A549 treated with ZK216348 at 1 μM for 4 hours (cell line): ENCODE data around the gene IFT172. TPM values are rescaled to one million over a fixed set of nuclear protein-coding genes. Genes with fewer than 3 reads are reported as not detected.

Experiments
- total RNA-seq: library from RNA; stranded (reverse); fragments of 200-300 nt; extraction: Qiagen RNA extraction; gene quantifications from 5 replicates; pipeline ENCODE4 v1.2.3, GENCODE V29; 2022; ENCODE audit warnings: low read depth

IFT172 gene
- 6.6 to 12.6 TPM (median 8.8 TPM) in 5 replicates for total RNA-seq

GRCh38 chr2:27489498-27490397, at the start of gene IFT172:
Gene IFT172, minus strand, starts transcription at chr2:27489743. Its CDS starts 90 bp downstream, at chr2:27489653.

GRCh38 chr2:27496357-27497287, 7.1 kb upstream of the IFT172 start, which contains the start of gene GCKR:
Gene GCKR, plus strand, starts transcription at chr2:27496839. Its CDS starts 66 bp downstream, at chr2:27496905.

GRCh38 chr2:27494944-27495554, 5.5 kb upstream of the IFT172 start, which contains the start of gene FNDC4:
Gene FNDC4, minus strand, starts transcription at chr2:27495200. Its CDS starts 521 bp downstream, at chr2:27494679.

GRCh38 chr2:27441958-27442919, 47.3 kb downstream of the IFT172 start, which contains the start of gene KRTCAP3:
Gene KRTCAP3, plus strand, starts transcription at chr2:27442381. Its CDS starts 32 bp downstream, at chr2:27442413.

GRCh38 chr2:27428213-27428977, 61.1 kb downstream of the IFT172 start, which contains the start of gene NRBP1:
Gene NRBP1, plus strand, starts transcription at chr2:27428631. Its CDS starts 4,643 bp downstream, at chr2:27433274.

GRCh38 chr2:27409321-27410073, 80.0 kb downstream of the IFT172 start, which contains the start of gene PPM1G:
Gene PPM1G, minus strand, starts transcription at chr2:27409591. Its CDS starts 169 bp downstream, at chr2:27409422.

Other genes with a start within 250 kb of the IFT172 start
- gene SLC30A3, start 226.7 kb downstream of the IFT172 start, total RNA-seq, result 1.9 to 4.2 TPM (median 3.6 TPM) in 5 replicates
- gene DNAJC5G, start 214.3 kb downstream of the IFT172 start, total RNA-seq, result not detected in 5 replicates
- gene TRIM54, start 207.3 kb downstream of the IFT172 start, total RNA-seq, result 0.40 to 0.73 TPM (median 0.57 TPM) in 5 replicates
- gene UCN, start 181.3 kb downstream of the IFT172 start, total RNA-seq, result 1.3 to 2.5 TPM (median 1.6 TPM) in 5 replicates
- gene MPV17, start 166.6 kb downstream of the IFT172 start, total RNA-seq, result 69.5 to 99.3 TPM (median 89.0 TPM) in 5 replicates
- gene GTF3C2, start 133.0 kb downstream of the IFT172 start, total RNA-seq, result 57.1 to 70.8 TPM (median 62.9 TPM) in 5 replicates
- 54.9 to 66.2 TPM (median 62.1 TPM) in 5 replicates for gene EIF2B4, start 119.4 kb downstream of the IFT172 start, total RNA-seq
- gene SNX17, start 119.1 kb downstream of the IFT172 start, total RNA-seq, result 123 to 145 TPM (median 138 TPM) in 5 replicates
- 6.2 to 14.6 TPM (median 14.5 TPM) in 5 replicates for gene ZNF513, start 109.0 kb downstream of the IFT172 start, total RNA-seq
- gene PPM1G, start 80.2 kb downstream of the IFT172 start, total RNA-seq, result 148 to 181 TPM (median 176 TPM) in 5 replicates
- 111 to 138 TPM (median 135 TPM) in 5 replicates for gene NRBP1, start 61.1 kb downstream of the IFT172 start, total RNA-seq
- gene KRTCAP3, start 47.4 kb downstream of the IFT172 start, total RNA-seq, result 0.64 to 0.94 TPM (median 0.74 TPM) in 5 replicates
- 3.3 to 6.4 TPM (median 4.1 TPM) in 5 replicates for gene FNDC4, start 5.5 kb upstream of the IFT172 start, total RNA-seq
- 0.28 to 0.77 TPM (median 0.36 TPM) in 4 of 5 replicates, not detected in the other for gene GCKR, start 7.1 kb upstream of the IFT172 start, total RNA-seq
- 15.5 to 19.4 TPM (median 18.4 TPM) in 5 replicates for gene ZNF512, start 93.3 kb upstream of the IFT172 start, total RNA-seq
- 2.7 to 4.6 TPM (median 4.0 TPM) in 5 replicates for gene CCDC121, start 139.3 kb upstream of the IFT172 start, total RNA-seq
- 56.4 to 60.1 TPM (median 59.8 TPM) in 5 replicates for gene GPN1, start 139.3 kb upstream of the IFT172 start, total RNA-seq
- gene SUPT7L, start 173.9 kb upstream of the IFT172 start, total RNA-seq, result 26.4 to 34.3 TPM (median 32.0 TPM) in 5 replicates
- 30.4 to 42.7 TPM (median 31.5 TPM) in 5 replicates for gene SLC4A1AP, start 174.1 kb upstream of the IFT172 start, total RNA-seq